Mesenchymal stem cell (in vitro differentiated cells and primary cell): ENCODE measurements around the gene SATB2.

Source experiments
- DNase-seq: peaks from one replicate; pipeline ENCODE4 v3.0.0-alpha.2; 2013
- H2AFZ ChIP-seq: one replicate; pipeline ENCODE4 v1.6.1; 2013; ENCODE audit warnings: low read depth, mild to moderate bottlenecking, control low read depth, inconsistent platforms, low read length, moderate library complexity
- H2AK5ac ChIP-seq: 2 replicates; pipeline ENCODE4 v1.6.1; 2013; ENCODE audit warnings: low read length, moderate library complexity, mild to moderate bottlenecking, inconsistent platforms; ENCODE audit not compliant: severe bottlenecking
- H2BK120ac ChIP-seq: one replicate; pipeline ENCODE4 v1.6.1; 2013; ENCODE audit warnings: low read depth, mild to moderate bottlenecking, inconsistent platforms, low read length, moderate library complexity
- H2BK12ac ChIP-seq, 2 experiments: one replicate each; pipeline ENCODE4 v1.6.1; 2013; ENCODE audit warnings: inconsistent platforms in 2 of 2, low read length in 2 of 2, mild to moderate bottlenecking in 2 of 2, moderate library complexity in 2 of 2, control low read depth in 1 of 2
- H2BK15ac ChIP-seq: one replicate; pipeline ENCODE4 v1.6.1; 2013; ENCODE audit warnings: mild to moderate bottlenecking, low read depth, inconsistent platforms; ENCODE audit not compliant: poor library complexity, severe bottlenecking
- H2BK5ac ChIP-seq: 2 replicates; pipeline ENCODE4 v1.6.1; 2013; ENCODE audit warnings: low read depth, mild to moderate bottlenecking, low read length, control low read depth, inconsistent platforms; ENCODE audit not compliant: poor library complexity, severe bottlenecking
- H3K14ac ChIP-seq, 2 experiments: one replicate each; pipeline ENCODE4 v1.6.1; 2013; ENCODE audit warnings: inconsistent platforms in 2 of 2, low read length in 2 of 2, control low read depth in 1 of 2, mild to moderate bottlenecking in 1 of 2, moderate library complexity in 1 of 2
- H3K18ac ChIP-seq, 2 experiments: one replicate each; pipeline ENCODE4 v1.6.1; 2013; ENCODE audit warnings: inconsistent platforms in 2 of 2, low read length in 2 of 2, control low read depth in 1 of 2, low read depth in 1 of 2, mild to moderate bottlenecking in 1 of 2
- H3K23ac ChIP-seq, 2 experiments: one replicate each; pipeline ENCODE4 v1.6.1; 2013; ENCODE audit warnings: inconsistent platforms in 2 of 2, low read length in 2 of 2, mild to moderate bottlenecking in 2 of 2, moderate library complexity in 2 of 2, control low read depth in 1 of 2
- H3K27ac ChIP-seq: 2 replicates; pipeline ENCODE4 v1.5.1; 2013; ENCODE audit warnings: mild to moderate bottlenecking, moderate library complexity, low read length, control low read depth, inconsistent platforms; ENCODE audit not compliant: poor library complexity, severe bottlenecking
- H3K27me3 ChIP-seq, 2 experiments: 2 replicates each; pipeline versions ENCODE4 v1.6.1 to v1.7.0; 2013; ENCODE audit warnings: low read length in 2 of 2, mild to moderate bottlenecking in 2 of 2, moderate library complexity in 2 of 2, control low read depth in 1 of 2, inconsistent platforms in 1 of 2; ENCODE audit not compliant: control insufficient read depth in 1 of 2, insufficient read depth in 1 of 2
- H3K36me3 ChIP-seq, 2 experiments: 2 replicates each; pipeline versions ENCODE4 v1.6.1 to v1.7.0; 2013; ENCODE audit warnings: low read length in 2 of 2, control low read depth in 1 of 2, inconsistent platforms in 1 of 2, low read depth in 1 of 2, mild to moderate bottlenecking in 1 of 2; ENCODE audit not compliant: insufficient read depth in 2 of 2, control insufficient read depth in 1 of 2
- H3K4ac ChIP-seq, 2 experiments: one replicate each; pipeline ENCODE4 v1.6.1; 2013; ENCODE audit warnings: inconsistent platforms in 2 of 2, low read length in 2 of 2, mild to moderate bottlenecking in 2 of 2, moderate library complexity in 2 of 2, control low read depth in 1 of 2, low read depth in 1 of 2
- H3K4me1 ChIP-seq: 2 replicates; pipeline ENCODE4 v1.6.1; 2013; ENCODE audit warnings: low read depth, low read length, control low read depth; ENCODE audit not compliant: control insufficient read depth, insufficient read depth
- H3K4me2 ChIP-seq: 2 replicates; pipeline ENCODE4 v1.6.1; 2013; ENCODE audit warnings: low read length, mild to moderate bottlenecking, inconsistent platforms; ENCODE audit not compliant: poor library complexity, severe bottlenecking
- H3K4me3 ChIP-seq, 2 experiments: 2 replicates each; pipeline versions ENCODE4 v1.5.1 to v1.7.0; 2013; ENCODE audit warnings: low read length in 2 of 2, mild to moderate bottlenecking in 2 of 2, control low read depth in 1 of 2, low read depth in 1 of 2; ENCODE audit not compliant: insufficient read depth in 1 of 2
- H3K79me1 ChIP-seq: replicated peaks from 2 replicates; pipeline ENCODE4 v1.6.1; 2013; ENCODE audit warnings: mild to moderate bottlenecking, control low read depth, low read length, inconsistent platforms; ENCODE audit not compliant: poor library complexity, severe bottlenecking
- H3K9ac ChIP-seq: 2 replicates; pipeline ENCODE4 v1.7.0; 2013; ENCODE audit warnings: mild to moderate bottlenecking, low read length, moderate library complexity
- H3K9me3 ChIP-seq: 2 replicates; pipeline ENCODE4 v1.7.0; 2013; ENCODE audit warnings: mild to moderate bottlenecking, low read length; ENCODE audit not compliant: control insufficient read depth
- H4K8ac ChIP-seq: one replicate; pipeline ENCODE4 v1.6.1; 2013; ENCODE audit warnings: inconsistent platforms, mild to moderate bottlenecking, low read length, moderate library complexity
- H4K91ac ChIP-seq: one replicate; pipeline ENCODE4 v1.6.1; 2013; ENCODE audit warnings: mild to moderate bottlenecking, low read length, inconsistent platforms
- WGBS: methylation state at CpG from one replicate; pipeline ENCODE4 v1.1.7; 2013; ENCODE audit warnings: mixed read lengths; 5-methylcytosine and 5-hydroxymethylcytosine counted together

SATB2 gene

DNA sequence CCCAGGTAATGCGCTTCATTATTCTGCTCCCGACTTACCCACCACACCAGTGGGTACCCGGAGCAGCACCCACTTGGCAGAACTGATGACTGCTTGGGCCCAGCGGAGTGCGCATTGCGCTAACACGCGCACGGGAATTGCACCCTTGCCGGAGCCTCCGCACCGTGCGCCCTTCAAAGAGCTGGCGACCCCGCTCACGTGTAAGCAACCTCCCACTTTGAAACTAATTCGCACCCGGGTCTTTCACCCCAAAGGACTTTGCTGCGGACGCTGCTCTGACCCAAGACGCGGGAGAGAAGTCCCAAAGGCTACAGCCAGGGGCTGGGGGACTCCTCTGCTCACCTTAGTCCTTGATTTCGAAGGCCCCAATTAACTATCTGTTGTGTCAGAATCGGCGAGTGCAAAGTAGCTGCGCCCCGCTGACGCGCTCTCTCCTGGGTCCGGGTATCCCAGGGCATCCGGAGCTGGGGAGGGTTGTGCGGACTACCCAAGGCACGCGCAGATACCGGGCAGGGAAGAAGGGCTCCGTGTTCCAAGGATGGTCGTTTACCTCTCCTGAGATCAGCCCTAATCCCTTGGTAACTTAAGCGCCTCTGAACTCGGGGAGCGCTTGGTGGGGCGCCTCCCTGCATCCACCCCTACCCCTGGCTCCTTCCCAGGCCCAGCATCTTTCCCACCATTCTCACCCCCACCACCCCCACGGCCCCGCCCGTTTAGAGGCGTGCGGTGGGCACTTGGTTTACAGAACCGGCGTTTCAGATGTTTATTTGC is 13.1 kb upstream of the SATB2 start:
- no peak overlapping the region for H2BK15ac ChIP-seq
- peak overlapping the region; percentile 78 for H3K4me2 ChIP-seq
- H3K36me3 ChIP-seq = no peaks in the 10 kb centered on the region
- H3K9me3 ChIP-seq = no peaks in the 10 kb centered on the region
- H4K8ac ChIP-seq = no peak overlapping the region
- H2BK5ac ChIP-seq = no peak overlapping the region
- H3K23ac ChIP-seq = no peak overlapping the region
- no peak overlapping the region for H3K14ac ChIP-seq
- no peak overlapping the region for H3K27ac ChIP-seq
- H3K79me1 ChIP-seq = no peaks in the 10 kb centered on the region
- no peak for DNase-seq
- H2BK12ac ChIP-seq = no peak overlapping the region
- peaks cover 25% of the 10 kb centered on the region for H3K4me1 ChIP-seq
- H3K9ac ChIP-seq = no peak overlapping the region
- WGBS = 2% methylated on average over 43 of the region's 48 CpGs
- H3K4ac ChIP-seq = no peak overlapping the region
- H3K4me3 ChIP-seq = peak overlapping the region in 1 of 2 experiments; percentile 69
- H2BK120ac ChIP-seq = no peak overlapping the region
- peaks cover 75 to 90% of the 10 kb centered on the region in 2 experiments for H3K27me3 ChIP-seq
- no peak overlapping the region for H2AFZ ChIP-seq
- H3K18ac ChIP-seq = no peak overlapping the region
- H2AK5ac ChIP-seq = no peak overlapping the region
- H4K91ac ChIP-seq = no peak overlapping the region

DNA sequence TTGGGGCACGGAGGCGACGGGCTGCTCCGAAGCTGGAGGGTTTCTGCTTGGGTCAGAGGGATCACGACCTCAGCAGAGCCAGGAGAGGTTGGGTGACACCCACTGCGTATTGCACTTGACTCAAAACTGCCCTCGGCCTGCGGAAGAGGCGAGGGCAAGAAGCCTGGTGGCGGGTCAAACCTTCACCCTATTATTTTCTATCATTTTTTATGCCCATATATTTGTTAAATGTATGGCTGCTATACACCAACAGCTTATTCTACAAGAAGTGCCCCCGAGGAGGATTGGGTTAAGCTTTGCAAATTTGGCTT is 12.6 kb upstream of the SATB2 start:
- H2BK120ac ChIP-seq = no peak overlapping the region
- no peak overlapping the region for H2BK5ac ChIP-seq
- peaks cover 25% of the 10 kb centered on the region for H3K4me1 ChIP-seq
- 2% methylated on average over 7 of the region's 11 CpGs for WGBS
- no peak overlapping the region for H3K27ac ChIP-seq
- H3K79me1 ChIP-seq = no peaks in the 10 kb centered on the region
- no peaks in the 10 kb centered on the region for H3K36me3 ChIP-seq
- no peaks in the 10 kb centered on the region for H3K9me3 ChIP-seq
- H2AFZ ChIP-seq = no peak overlapping the region
- H3K14ac ChIP-seq = no peak overlapping the region
- H3K23ac ChIP-seq = no peak overlapping the region
- no peak overlapping the region for H4K91ac ChIP-seq
- no peak overlapping the region for H4K8ac ChIP-seq
- no peak overlapping the region for H3K4me3 ChIP-seq
- no peak overlapping the region for H3K4me2 ChIP-seq
- H2BK15ac ChIP-seq = no peak overlapping the region
- no peak overlapping the region for H2AK5ac ChIP-seq
- no peak overlapping the region for H2BK12ac ChIP-seq
- no peak overlapping the region for H3K4ac ChIP-seq
- H3K18ac ChIP-seq = no peak overlapping the region
- no peak overlapping the region for H3K9ac ChIP-seq
- peaks cover 76 to 95% of the 10 kb centered on the region in 2 experiments for H3K27me3 ChIP-seq
- no peak for DNase-seq

DNA sequence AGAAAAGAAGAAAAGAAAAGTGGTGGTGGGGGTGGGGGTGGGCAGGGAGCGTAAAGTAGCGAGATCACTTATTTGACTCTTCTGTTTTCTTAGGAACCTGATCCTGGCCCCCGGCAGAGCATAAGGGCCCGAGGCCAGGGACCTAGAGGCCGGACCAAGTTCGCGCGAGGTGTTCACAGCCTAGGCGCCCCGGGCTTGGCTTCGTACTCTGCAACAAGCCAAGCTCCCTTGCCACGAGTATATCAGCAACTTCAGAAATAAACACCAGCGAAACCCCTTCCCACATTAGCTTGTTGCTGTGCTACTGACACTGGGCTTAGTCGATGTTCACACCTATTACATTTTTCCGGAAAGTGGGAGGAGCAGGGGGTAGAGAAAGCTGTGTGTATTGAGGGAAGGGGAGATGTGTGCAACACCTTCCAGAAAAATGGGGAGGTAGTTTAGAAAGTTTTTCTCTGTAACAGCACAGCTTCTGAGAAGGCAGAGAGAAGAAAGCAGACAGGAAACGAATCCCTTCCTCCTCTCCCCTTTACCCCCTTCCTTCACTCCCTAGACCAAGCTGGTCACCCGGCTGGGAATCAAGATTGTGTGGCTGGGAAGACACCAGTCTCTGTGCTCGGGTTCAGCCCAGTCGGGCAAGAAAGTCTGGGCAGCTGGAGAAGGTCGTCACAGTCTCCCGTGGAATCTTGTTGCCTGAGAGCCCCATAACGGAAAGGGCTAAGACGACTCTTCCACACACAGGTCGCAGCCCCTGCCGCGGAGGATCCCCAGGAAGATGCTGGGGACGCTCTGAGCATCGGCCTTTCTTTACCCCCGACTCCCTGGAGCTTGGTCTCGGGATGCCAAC is 12.0 kb upstream of the SATB2 start:
- Histone ChIP-seq H3K18ac (no peak overlapping the region), H2AFZ (no peak overlapping the region), H2AK5ac (no peak overlapping the region), H3K4me2 (no peak overlapping the region), H2BK15ac (no peak overlapping the region), H2BK5ac (no peak overlapping the region), H4K91ac (no peak overlapping the region), H3K4me1 (peaks cover 26% of the 10 kb centered on the region), H2BK12ac (no peak overlapping the region), H3K4ac (no peak overlapping the region), H2BK120ac (no peak overlapping the region), H3K9ac (no peak overlapping the region), H3K36me3 (peaks cover 0 to under 1% of the 10 kb centered on the region in 2 experiments), H3K4me3 (no peak overlapping the region), H3K9me3 (no peaks in the 10 kb centered on the region), H3K27ac (no peak overlapping the region), H4K8ac (no peak overlapping the region), H3K79me1 (no peaks in the 10 kb centered on the region), H3K14ac (no peak overlapping the region), H3K27me3 (peaks cover 75 to 98% of the 10 kb centered on the region in 2 experiments), H3K23ac (no peak overlapping the region)
- 3% methylated on average over 29 of the region's 30 CpGs for WGBS
- DNase-seq = no peak
